Dendritic cell treated with granulocyte-macrophage colony-stimulating factor and Interleukin-4, amounts not matched to agents 40 ng/mL and 50 ng/mL, for 4 days (primary cell): Measurements from ENCODE around the gene KIR2DL4.
"Not testable (repeated sequence)": the region's sequence is repeated elsewhere in the genome, so short reads cannot be mapped to it uniquely, and the experiment has no call there.

Source experiments
- H3K27ac Mint-ChIP-seq: one replicate; pipeline ENCODE4 v1.8.0; 2022; ENCODE audit warnings: mild to moderate bottlenecking, mixed read lengths
- H3K27me3 Mint-ChIP-seq: one replicate; pipeline ENCODE4 v1.8.0; 2022; ENCODE audit warnings: mild to moderate bottlenecking, mixed read lengths
- H3K36me3 Mint-ChIP-seq: one replicate; pipeline ENCODE4 v1.8.0; 2022; ENCODE audit warnings: low read depth, mixed read lengths
- H3K4me1 Mint-ChIP-seq: one replicate; pipeline ENCODE4 v1.8.0; 2022; ENCODE audit warnings: low read depth, mixed read lengths
- H3K4me3 Mint-ChIP-seq: one replicate; pipeline ENCODE4 v1.8.0; 2022; ENCODE audit warnings: mild to moderate bottlenecking, moderate library complexity, mixed read lengths
- H3K9me3 Mint-ChIP-seq: one replicate; pipeline ENCODE4 v1.8.0; 2022; ENCODE audit warnings: mixed read lengths
- intact Hi-C: fragments of 100-400 bp; cut with micrococcal nuclease; formaldehyde crosslinking; loops from one replicate; pipeline ENCODE4 v1.15.0; 2022

The KIR2DL4 gene

DNA sequence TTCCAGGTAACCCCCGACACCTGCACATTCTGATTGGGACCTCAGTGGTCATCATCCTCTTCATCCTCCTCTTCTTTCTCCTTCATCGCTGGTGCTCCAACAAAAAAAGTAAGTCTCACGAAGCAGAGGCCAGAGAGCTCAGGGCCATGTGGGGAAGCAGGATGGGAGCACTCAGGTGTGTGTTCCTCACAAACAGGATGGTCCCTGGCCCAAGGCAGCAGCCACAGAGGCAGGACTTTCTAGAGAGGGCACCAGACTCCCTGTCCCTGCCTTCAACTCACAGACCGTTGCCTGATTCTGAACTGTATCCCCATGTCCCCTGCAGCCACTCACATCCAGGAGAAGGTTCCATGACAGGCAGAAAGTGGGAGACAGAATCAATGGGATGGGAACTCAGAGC, 20.5 kb upstream of the KIR2DL4 start:
- peaks cover 15% of the 10 kb centered on the region for H3K9me3 Mint-ChIP-seq
- peaks cover 23% of the 10 kb centered on the region for H3K27me3 Mint-ChIP-seq
- H3K27ac Mint-ChIP-seq, H3K36me3 Mint-ChIP-seq, intact Hi-C loops, H3K4me3 Mint-ChIP-seq: not testable (repeated sequence)
- H3K4me1 Mint-ChIP-seq, result peaks cover 21% of the 10 kb centered on the region

DNA sequence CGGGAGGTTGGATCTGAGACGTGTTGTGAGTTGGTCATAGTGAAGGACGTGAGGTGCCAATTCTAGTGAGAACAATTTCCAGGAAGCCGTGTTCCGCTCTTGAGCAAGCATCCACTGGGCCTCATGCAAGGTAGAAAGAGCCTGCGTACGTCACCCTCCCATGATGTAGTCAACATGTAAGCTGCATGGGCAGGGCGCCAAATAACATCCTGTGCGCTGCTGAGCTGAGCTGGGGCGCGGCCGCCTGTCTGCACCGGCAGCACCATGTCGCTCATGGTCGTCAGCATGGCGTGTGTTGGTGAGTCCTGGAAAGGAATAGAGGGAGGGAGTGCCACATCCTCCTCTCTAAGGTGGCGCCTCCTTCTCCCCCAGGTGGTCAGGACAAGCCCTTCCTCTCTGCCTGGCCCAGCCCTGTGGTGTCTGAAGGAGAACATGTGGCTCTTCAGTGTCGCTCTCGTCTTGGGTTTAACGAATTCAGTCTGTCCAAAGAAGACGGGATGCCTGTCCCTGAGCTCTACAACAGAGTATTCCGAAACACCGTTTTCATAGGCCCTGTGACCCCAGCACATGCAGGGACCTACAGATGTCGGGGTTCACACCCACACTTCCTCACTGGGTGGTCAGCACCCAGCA, 17.2 kb upstream of the KIR2DL4 start:
- H3K27ac Mint-ChIP-seq, H3K4me3 Mint-ChIP-seq, intact Hi-C loops, H3K36me3 Mint-ChIP-seq: not testable (repeated sequence)
- Mint-ChIP-seq H3K27me3 (peaks cover 11% of the 10 kb centered on the region), H3K9me3 (peaks cover 14% of the 10 kb centered on the region), H3K4me1 (peaks cover 33% of the 10 kb centered on the region)

DNA sequence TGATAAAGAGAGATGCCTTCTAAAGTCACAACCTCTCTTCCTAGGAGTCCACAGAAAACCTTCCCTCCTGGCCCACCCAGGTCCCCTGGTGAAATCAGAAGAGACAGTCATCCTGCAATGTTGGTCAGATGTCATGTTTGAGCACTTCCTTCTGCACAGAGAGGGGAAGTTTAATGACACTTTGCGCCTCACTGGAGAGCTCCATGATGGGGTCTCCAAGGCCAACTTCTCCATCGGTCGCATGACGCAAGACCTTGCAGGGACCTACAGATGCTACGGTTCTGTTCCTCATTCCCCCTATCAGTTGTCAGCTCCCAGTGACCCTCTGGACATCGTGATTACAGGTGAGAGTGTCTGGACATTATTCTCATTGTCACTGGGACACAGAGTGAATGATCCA, 15.3 kb upstream of the KIR2DL4 start:
- H3K4me3 Mint-ChIP-seq, H3K36me3 Mint-ChIP-seq, H3K9me3 Mint-ChIP-seq, H3K27me3 Mint-ChIP-seq, intact Hi-C loops: not testable (repeated sequence)
- Mint-ChIP-seq H3K4me1 (peaks cover 36% of the 10 kb centered on the region), H3K27ac (peak overlapping the region; percentile 78)

DNA sequence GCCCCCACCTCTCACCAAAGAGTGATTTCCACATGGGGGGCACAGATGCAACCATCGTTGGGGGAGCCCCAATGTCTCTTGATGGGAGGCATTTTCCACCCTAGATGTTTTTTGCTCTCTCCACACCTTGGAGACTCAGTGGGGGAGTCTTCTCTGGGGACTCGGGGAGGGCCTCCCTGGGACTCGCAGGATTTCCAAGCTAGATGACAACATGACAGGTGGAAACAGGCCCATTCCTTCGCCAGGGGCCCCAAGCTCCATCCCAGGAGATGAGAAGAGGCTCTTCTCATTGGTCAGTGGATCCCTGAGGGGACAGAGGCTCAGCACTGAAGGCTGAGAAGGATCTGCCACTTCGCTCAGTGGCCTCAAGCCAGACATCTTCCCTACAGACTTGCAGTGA, 12.7 kb upstream of the KIR2DL4 start:
- Mint-ChIP-seq H3K27me3 (no peaks in the 10 kb centered on the region), H3K4me3 (no peak overlapping the region), H3K27ac (no peak overlapping the region), H3K4me1 (peaks cover 33% of the 10 kb centered on the region), H3K36me3 (no peaks in the 10 kb centered on the region), H3K9me3 (no peaks in the 10 kb centered on the region)
- intact Hi-C loops, result no loop called here

DNA sequence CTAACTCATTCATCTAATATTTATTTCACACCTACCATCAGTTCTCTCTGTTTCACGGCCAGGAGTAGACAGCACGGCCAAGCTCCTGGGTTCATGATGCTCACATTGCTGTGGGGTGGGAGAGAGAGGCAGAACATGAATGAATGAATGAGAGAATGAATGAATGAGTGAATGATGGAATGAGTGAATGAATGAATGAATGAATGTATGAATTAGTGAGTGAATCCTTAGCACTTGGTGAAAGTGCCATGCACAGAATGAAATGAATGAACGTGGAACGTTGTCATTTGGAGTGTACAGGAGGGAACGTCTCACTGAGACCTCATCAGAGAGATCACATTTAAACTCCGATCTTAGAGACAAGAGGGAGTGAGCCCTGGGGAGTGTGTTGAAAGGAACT, 11.9 kb upstream of the KIR2DL4 start:
- H3K27ac Mint-ChIP-seq, result no peak overlapping the region
- peaks cover 32% of the 10 kb centered on the region for H3K4me1 Mint-ChIP-seq
- no peak overlapping the region for H3K4me3 Mint-ChIP-seq
- intact Hi-C loops, result no loop called here
- no peaks in the 10 kb centered on the region for H3K36me3 Mint-ChIP-seq
- H3K27me3 Mint-ChIP-seq, result no peaks in the 10 kb centered on the region
- H3K9me3 Mint-ChIP-seq, result no peaks in the 10 kb centered on the region

DNA sequence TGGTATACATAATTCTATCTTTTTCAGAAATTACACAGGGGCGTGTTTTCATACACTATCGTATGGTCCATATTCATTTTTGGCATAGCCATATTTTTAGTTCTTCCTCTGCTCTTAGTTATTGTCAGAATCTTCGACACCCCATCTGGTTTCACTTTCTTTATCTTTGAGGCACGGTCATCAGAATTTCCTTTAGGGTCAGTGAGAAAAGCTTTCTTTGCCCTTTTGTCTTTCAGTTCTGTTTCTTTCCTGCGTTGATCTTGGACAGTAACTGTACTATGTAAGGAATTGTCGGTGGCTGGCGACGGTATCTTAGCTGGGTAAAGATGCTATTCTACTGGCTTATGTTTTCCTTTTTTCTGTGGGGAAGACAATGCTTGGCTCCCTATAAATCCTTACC, 10.6 kb upstream of the KIR2DL4 start:
- Mint-ChIP-seq H3K9me3 (no peaks in the 10 kb centered on the region), H3K36me3 (no peaks in the 10 kb centered on the region), H3K27ac (peak overlapping the region; percentile 48), H3K4me1 (peaks cover 19% of the 10 kb centered on the region), H3K4me3 (peak overlapping the region; percentile 63), H3K27me3 (no peaks in the 10 kb centered on the region)
- intact Hi-C loops, result no loop called here

DNA sequence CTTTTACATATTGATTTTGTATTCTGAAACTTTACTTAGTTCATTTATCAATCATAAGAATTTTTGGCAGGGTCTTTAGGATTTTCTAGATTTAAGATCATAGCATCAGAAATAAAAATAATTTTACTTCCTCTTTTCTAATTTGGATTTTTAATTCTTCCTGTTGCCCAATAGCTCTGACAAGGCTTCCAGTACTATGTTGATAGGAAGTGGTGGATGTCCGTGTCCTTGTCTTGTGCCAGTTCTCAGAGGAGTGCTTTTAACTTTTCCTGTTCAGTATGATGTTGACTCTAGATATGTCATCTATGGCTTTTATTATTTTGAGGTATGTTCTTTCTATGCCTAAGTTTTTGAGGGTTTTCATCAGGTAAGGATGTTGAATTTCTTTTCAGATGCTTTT, 7.7 kb upstream of the KIR2DL4 start:
- Mint-ChIP-seq H3K36me3 (no peaks in the 10 kb centered on the region), H3K9me3 (peaks cover 6% of the 10 kb centered on the region), H3K27ac (no peak overlapping the region), H3K4me3 (no peak overlapping the region), H3K4me1 (peaks cover 6% of the 10 kb centered on the region), H3K27me3 (no peaks in the 10 kb centered on the region)
- intact Hi-C loops, result no loop called here

DNA sequence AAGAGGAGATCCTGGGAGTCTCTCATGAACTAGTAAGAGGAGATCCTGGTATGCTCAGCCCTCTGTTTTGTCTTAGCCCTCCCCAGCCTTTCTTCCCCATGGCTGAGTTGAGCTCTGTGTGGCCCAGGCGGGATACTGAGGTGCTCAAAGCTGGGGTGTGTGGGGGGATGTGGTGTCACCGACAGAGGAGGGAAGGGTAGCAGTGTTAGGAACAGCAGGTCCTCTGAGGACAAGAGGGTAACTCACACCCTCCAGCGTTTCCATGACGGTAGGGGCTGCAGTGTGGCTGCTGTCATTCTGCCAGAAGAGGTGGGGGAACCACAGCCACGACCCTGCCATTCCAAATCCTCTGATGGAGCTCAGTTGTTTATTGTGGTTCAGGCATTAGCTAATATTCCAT, 691 bp downstream of the KIR2DL4 start:
- H3K36me3 Mint-ChIP-seq, result no peaks in the 10 kb centered on the region
- no peak overlapping the region for H3K27ac Mint-ChIP-seq
- peaks cover 6% of the 10 kb centered on the region for H3K4me1 Mint-ChIP-seq
- H3K9me3 Mint-ChIP-seq, result peaks cover 6% of the 10 kb centered on the region
- peaks cover 26% of the 10 kb centered on the region for H3K27me3 Mint-ChIP-seq
- intact Hi-C loops, result no loop called here
- no peak overlapping the region for H3K4me3 Mint-ChIP-seq

DNA sequence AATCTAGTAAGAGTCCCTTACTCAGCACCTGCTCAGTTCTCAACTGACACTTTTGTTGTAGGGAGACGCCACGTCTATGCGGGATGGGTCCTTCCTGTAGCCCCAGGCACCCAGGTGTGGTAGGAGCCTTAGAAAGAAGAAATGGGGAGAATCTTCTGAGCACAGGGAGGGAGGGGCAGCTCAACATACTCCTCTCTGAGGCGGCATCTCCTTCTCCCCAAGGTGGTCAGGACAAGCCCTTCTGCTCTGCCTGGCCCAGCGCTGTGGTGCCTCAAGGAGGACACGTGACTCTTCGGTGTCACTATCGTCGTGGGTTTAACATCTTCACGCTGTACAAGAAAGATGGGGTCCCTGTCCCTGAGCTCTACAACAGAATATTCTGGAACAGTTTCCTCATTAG, 1.2 kb downstream of the KIR2DL4 start:
- intact Hi-C loops, result no loop called here
- Mint-ChIP-seq H3K4me3 (no peak overlapping the region), H3K36me3 (no peaks in the 10 kb centered on the region), H3K27ac (no peak overlapping the region), H3K9me3 (peaks cover 2% of the 10 kb centered on the region), H3K27me3 (peaks cover 27% of the 10 kb centered on the region), H3K4me1 (peaks cover 6% of the 10 kb centered on the region)

DNA sequence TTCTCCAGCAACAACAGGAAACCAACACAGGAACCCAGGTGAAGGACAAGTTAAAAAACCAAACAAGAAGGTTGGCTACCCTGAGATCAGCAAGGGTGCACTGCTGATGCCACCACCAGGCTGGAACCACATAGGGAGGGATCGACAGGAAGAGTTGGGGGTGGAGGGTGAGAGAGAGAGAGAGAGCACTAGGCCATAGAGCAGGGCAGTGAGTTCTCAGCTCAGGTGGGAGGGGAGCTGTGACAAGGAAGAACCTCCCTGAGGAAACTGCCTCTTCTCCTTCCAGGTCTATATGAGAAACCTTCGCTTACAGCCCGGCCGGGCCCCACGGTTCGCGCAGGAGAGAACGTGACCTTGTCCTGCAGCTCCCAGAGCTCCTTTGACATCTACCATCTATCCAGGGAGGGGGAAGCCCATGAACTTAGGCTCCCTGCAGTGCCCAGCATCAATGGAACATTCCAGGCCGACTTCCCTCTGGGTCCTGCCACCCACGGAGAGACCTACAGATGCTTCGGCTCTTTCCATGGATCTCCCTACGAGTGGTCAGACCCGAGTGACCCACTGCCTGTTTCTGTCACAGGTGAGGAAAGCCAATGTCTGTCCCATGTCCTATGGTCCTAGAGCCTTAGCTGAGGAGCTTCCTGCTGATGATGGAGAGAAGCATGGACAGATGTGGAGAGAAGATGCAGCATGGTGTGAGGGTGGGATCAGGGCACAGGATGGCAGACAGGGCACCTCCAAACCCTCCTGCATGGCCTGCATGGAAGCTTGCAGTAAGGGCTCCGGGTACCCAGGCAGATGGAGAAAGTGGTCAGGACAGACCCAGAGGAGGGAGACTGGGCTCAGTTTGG, 2.5 kb downstream of the KIR2DL4 start:
- peaks cover 30% of the 10 kb centered on the region for H3K27me3 Mint-ChIP-seq

DNA sequence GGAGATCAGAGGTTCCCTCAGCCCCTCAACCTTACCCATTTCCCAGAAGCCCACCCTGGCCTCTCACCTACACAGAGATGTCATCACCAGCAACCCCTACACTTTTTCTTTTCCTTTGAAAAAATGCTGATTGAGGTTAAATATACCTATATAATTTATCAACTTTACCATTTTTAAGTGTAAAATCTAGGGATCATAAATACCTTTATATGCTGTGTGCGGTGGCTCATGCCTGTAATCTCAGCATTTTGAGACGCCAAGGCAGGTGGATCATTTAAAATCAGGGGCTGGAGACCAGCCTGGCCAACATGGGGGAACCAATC, 3.1 kb downstream of the KIR2DL4 start:
- H3K27ac Mint-ChIP-seq, result no peak overlapping the region
- no peaks in the 10 kb centered on the region for H3K36me3 Mint-ChIP-seq
- H3K4me1 Mint-ChIP-seq, result peaks cover 6% of the 10 kb centered on the region
- H3K9me3 Mint-ChIP-seq, result peaks cover under 1% of the 10 kb centered on the region
- H3K27me3 Mint-ChIP-seq, result peaks cover 30% of the 10 kb centered on the region
- intact Hi-C loops, result no loop called here
- H3K4me3 Mint-ChIP-seq, result no peak overlapping the region

More for the DNA sequence above, 2.5 kb downstream of the KIR2DL4 start:
- no peaks in the 10 kb centered on the region for H3K36me3 Mint-ChIP-seq
- H3K27ac Mint-ChIP-seq, result no peak overlapping the region
- intact Hi-C loops, result no loop called here
- no peak overlapping the region for H3K4me3 Mint-ChIP-seq
- H3K9me3 Mint-ChIP-seq, result no peaks in the 10 kb centered on the region
- peaks cover 6% of the 10 kb centered on the region for H3K4me1 Mint-ChIP-seq

DNA sequence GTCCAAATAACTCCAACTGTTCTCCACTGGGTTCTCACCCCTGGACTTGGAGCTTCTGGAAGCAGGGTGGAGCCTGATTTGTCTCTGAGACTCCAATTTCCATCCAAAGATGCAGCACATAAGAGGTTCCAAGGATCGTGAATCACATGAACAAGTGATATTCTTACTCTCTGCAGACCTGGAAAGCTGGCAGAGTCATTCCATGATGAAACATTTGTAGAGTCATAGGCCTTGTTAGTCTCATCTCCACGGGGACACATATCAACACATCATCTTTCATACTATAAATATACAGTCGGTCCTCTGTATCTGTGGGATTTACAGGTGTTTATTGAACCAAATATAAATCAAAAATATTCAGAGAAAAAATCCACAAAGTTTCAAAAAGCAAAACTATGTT, 11.2 kb downstream of the KIR2DL4 start:
- Mint-ChIP-seq H3K4me1 (peaks cover 12% of the 10 kb centered on the region), H3K9me3 (peaks cover 14% of the 10 kb centered on the region), H3K27me3 (peaks cover 25% of the 10 kb centered on the region)
- H3K36me3 Mint-ChIP-seq, H3K4me3 Mint-ChIP-seq, intact Hi-C loops, H3K27ac Mint-ChIP-seq: not testable (repeated sequence)

DNA sequence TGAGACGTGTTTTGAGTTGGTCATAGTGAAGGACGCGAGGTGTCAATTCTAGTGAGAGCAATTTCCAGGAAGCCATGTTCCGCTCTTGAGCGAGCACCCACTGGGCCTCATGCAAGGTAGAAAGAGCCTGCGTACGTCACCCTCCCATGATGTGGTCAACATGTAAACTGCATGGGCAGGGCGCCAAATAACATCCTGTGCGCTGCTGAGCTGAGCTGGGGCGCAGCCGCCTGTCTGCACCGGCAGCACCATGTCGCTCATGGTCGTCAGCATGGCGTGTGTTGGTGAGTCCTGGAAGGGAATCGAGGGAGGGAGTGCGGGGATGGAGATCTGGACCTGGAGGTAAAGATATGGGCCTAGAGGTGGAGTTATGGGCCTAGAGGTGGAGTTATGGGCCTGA, 12.8 kb downstream of the KIR2DL4 start, which contains the start of gene KIR3DL1:
KIR3DL1 (plus strand) TSS at position 218 of the 400 bp plus-strand sequence.
- Mint-ChIP-seq H3K4me1 (peaks cover 13% of the 10 kb centered on the region), H3K27me3 (peaks cover 31% of the 10 kb centered on the region), H3K9me3 (peaks cover 14% of the 10 kb centered on the region)
- intact Hi-C loops, H3K27ac Mint-ChIP-seq, H3K4me3 Mint-ChIP-seq, H3K36me3 Mint-ChIP-seq: not testable (repeated sequence)

DNA sequence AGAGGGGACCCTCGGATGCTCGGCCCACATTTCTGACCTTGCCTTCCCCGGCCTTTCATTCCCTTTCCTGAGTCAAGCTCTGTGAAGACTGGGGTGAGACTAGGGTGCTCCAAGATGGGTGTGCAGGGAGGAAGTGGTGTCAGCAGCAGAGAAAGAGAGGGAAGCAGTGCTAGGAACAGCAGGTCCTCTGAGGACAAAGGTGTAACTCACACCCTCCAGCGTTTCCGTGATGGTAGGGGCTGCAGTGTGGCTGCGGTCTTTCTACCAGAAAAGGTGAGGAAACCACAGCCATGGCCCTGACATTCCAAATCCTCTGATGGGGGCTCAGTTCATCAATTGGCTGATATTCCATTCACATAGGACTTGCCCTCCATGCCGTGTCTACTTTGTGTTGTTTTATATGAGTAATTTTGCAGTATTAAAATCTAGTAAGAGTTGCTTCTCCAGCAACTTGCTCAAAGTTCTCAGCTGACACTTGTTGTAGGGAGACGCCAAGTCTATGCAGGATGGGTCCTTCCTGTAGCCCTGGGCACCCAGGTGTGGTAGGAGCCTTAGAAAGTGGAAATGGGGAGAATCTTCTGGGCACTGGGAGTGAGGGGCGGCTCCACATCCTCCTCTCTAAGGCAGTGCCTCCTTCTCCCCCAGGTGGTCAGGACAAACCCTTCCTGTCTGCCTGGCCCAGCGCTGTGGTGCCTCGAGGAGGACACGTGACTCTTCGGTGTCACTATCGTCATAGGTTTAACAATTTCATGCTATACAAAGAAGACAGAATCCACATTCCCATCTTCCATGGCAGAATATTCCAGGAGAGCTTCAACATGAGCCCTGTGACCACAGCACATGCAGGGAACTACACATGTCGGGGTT, 14.5 kb downstream of the KIR2DL4 start:
- Mint-ChIP-seq H3K4me1 (peaks cover 13% of the 10 kb centered on the region), H3K36me3 (no peaks in the 10 kb centered on the region), H3K4me3 (no peak overlapping the region), H3K27ac (no peak overlapping the region), H3K27me3 (peaks cover 26% of the 10 kb centered on the region), H3K9me3 (no peaks in the 10 kb centered on the region)
- intact Hi-C loops, result no loop called here
